Gastrocnemius medialis (tissue), 4 donors: ENCODE measurements around the gene TBCK.

Experiments
- CTCF ChIP-seq, 5 experiments: fragments of 450-650 bp in 3 of 5; fragments of 200-600 bp in 2 of 5; sonication (generic) in 2 of 5; IDR thresholded peaks in 4 of 5; conservative IDR thresholded peaks in 1 of 5; 1 replicate in 4 of 5; 2 replicates in 1 of 5; pipeline ENCODE4 v1.5.1; 2016 to 2019; ENCODE audit warnings: antibody characterized with exemption in 5 of 5, mild to moderate bottlenecking in 3 of 5, moderate library complexity in 3 of 5
- POLR2A ChIP-seq, 2 donors: fragments of 450-650 bp; IDR thresholded peaks; one replicate each; pipeline ENCODE4 v1.6.1; 2017; ENCODE audit warnings: antibody characterized with exemption in 2 of 2, mild to moderate bottlenecking in 2 of 2, moderate library complexity in 2 of 2

DNA sequence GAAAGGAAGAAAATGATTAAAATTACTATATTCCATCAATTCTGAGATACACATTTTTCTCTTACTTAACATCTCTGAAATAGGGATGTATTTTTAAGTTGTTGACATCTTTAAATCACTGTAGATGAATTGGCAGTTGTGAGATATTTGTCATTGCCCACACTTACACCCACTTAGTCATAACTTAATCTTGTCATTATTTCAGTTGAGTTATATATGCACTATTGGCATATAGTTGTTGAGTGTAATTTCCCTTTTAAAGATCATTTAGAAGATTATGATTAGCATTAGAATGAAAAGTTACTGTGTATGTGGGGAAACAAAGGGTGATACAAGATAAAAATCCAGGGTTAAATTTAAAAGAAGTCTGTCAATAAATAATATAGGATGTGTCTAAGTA is 2.5 kb upstream of the TBCK start:
- TF ChIP-seq POLR2A (IDR thresholded peaks at IDR 0.05) (no peak), CTCF (IDR thresholded peaks at IDR 0.05 in 4 of 5, conservative IDR thresholded peaks at IDR 0.05 in 1 of 5) (no peak)
